ENCODE data around the gene NINJ1. TPM values are rescaled to one million over a fixed set of nuclear protein-coding genes. Genes with fewer than 3 reads are reported as not detected.

NINJ1 gene
- total and polyA plus RNA-seq, 2 of the 13 experiments (the other 11 are each of a cell fraction or from before 2014, with no cell fraction given) = 81.2 to 92.1 TPM

DNA sequence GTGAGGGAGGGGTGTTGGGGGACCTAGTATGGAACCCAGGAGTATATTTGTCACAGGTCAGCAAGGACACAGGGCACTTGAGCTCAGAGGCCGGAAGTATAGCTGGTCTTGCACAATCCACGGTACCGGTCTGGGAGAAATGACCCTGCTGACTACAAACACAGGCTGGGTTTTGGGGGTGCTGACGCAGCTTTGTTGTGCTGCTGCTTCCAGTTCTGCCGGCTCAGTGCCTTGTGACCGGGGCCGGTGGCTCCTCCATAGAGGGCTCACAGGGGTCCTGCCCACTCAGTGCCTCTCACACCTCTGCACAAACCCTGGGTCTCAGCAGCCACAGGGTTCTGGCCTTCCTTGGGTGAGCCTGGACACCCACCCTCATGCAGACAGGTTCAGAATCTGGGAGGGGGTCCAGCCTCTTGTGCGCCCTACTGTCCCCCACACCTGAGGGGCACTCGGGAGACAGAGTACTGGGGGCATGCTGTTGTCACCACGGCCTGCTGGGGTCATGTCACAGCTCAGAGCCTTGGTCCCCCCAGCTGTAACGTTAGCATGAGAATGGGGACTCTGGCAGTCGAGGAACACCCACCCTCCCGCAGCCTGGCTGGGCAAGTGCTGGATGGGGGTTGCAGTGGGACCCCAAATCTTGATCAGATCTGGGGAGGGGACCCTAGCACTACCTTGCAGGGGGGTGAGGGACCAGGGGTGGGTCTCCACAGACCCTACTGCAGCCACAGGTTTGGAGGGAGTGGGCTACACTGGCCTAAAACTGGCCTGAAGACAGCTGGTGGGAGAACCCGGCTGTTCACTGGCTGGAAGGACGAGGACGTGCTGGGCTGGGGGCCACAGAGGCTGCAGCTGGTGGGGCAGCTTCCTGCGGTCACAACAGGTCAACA lies 17.7 kb downstream of the NINJ1 start (continued):
- no peak for TF ChIP-seq ZNF709 (CRISPR knock-in tag; IDR thresholded peaks at IDR 0.05)
- TF ChIP-seq TOPORS (CRISPR knock-in tag; IDR thresholded peaks at IDR 0.05) = no peak
- TF ChIP-seq ZSCAN9 (CRISPR knock-in tag; IDR thresholded peaks at IDR 0.05; ENCODE audit: borderline replicate concordance) = no peak
- no peak for TF ChIP-seq NFIB (CRISPR knock-in tag; IDR thresholded peaks at IDR 0.05; ENCODE audit: borderline replicate concordance)
- peak; percentile 33; the same call in 1 of the 2 replicates for TF ChIP-seq TAF1 (CRISPR knock-in tag; IDR thresholded peaks at IDR 0.05)
- no peak for TF ChIP-seq PAX8 (CRISPR knock-in tag; IDR thresholded peaks at IDR 0.05; ENCODE audit: borderline replicate concordance)
- TF ChIP-seq ZNF792 (CRISPR knock-in tag; IDR thresholded peaks at IDR 0.05) = peak; percentile 74; the same call in 1 of the 2 replicates
- TF ChIP-seq ZNF768 (CRISPR knock-in tag; IDR thresholded peaks at IDR 0.05) = no peak
- TF ChIP-seq ZNF770 (CRISPR knock-in tag; IDR thresholded peaks at IDR 0.05) = no peak
- TF ChIP-seq, protein P1, sequence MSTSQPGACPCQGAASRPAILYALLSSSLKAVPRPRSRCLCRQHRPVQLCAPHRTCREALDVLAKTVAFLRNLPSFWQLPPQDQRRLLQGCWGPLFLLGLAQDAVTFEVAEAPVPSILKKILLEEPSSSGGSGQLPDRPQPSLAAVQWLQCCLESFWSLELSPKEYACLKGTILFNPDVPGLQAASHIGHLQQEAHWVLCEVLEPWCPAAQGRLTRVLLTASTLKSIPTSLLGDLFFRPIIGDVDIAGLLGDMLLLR (CRISPR knock-in tag; IDR thresholded peaks at IDR 0.05) = no peak
- TF ChIP-seq, protein P2, sequence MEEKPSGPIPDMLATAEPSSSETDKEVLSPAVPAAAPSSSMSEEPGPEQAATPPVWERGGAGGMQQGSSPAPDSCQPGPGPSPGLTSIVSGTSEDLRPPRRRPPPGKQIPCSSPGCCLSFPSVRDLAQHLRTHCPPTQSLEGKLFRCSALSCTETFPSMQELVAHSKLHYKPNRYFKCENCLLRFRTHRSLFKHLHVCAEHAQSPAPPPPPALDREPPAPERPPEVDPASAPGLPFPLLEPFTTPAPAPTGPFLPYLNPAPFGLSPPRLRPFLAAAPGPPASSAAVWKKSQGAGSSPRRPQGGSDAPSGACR (CRISPR knock-in tag; IDR thresholded peaks at IDR 0.05) = peak; percentile 40; the same call in 1 of the 2 replicates
- TF ChIP-seq, protein P3, sequence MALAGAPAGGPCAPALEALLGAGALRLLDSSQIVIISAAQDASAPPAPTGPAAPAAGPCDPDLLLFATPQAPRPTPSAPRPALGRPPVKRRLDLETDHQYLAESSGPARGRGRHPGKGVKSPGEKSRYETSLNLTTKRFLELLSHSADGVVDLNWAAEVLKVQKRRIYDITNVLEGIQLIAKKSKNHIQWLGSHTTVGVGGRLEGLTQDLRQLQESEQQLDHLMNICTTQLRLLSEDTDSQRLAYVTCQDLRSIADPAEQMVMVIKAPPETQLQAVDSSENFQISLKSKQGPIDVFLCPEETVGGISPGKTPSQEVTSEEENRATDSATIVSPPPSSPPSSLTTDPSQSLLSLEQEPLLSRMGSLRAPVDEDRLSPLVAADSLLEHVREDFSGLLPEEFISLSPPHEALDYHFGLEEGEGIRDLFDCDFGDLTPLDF (CRISPR knock-in tag; IDR thresholded peaks at IDR 0.05) = no peak
- TF ChIP-seq DR1 (CRISPR knock-in tag; IDR thresholded peaks at IDR 0.05) = no peak
- peak; percentile 64; the same call in 1 of the 2 replicates for TF ChIP-seq IKZF5 (CRISPR knock-in tag; IDR thresholded peaks at IDR 0.05)
- TF ChIP-seq PHF5A (CRISPR knock-in tag; IDR thresholded peaks at IDR 0.05; ENCODE audit: low read depth, unreplicated experiment) = no peak
- TF ChIP-seq TBX3 (IDR thresholded peaks at IDR 0.05; ENCODE audit: borderline replicate concordance) = no peak
- TF ChIP-seq, protein P4, sequence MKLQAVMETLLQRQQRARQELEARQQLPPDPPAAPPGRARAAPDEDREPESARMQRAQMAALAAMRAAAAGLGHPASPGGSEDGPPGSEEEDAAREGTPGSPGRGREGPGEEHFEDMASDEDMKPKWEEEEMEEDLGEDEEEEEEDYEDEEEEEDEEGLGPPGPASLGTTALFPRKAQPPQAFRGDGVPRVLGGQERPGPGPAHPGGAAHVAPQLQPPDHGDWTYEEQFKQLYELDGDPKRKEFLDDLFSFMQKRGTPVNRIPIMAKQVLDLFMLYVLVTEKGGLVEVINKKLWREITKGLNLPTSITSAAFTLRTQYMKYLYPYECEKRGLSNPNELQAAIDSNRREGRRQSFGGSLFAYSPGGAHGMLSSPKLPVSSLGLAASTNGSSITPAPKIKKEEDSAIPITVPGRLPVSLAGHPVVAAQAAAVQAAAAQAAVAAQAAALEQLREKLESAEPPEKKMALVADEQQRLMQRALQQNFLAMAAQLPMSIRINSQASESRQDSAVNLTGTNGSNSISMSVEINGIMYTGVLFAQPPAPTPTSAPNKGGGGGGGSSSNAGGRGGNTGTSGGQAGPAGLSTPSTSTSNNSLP (IDR thresholded peaks at IDR 0.05; ENCODE audit: low read depth, low read length) = no peak
- TF ChIP-seq ZNF326 (CRISPR knock-in tag; IDR thresholded peaks at IDR 0.05; ENCODE audit: borderline replicate concordance) = no peak
- TF ChIP-seq FOSL1 (CRISPR knock-in tag; IDR thresholded peaks at IDR 0.05; ENCODE audit: borderline replicate concordance) = no peak
- TF ChIP-seq STAG1 (CRISPR knock-in tag; IDR thresholded peaks at IDR 0.05) = no peak
- no peak for TF ChIP-seq ZNF329 (CRISPR knock-in tag; IDR thresholded peaks at IDR 0.05; ENCODE audit: low read depth)
- no peak for TF ChIP-seq SMAD3 (CRISPR knock-in tag; IDR thresholded peaks at IDR 0.05)
- TF ChIP-seq ZNF772 (CRISPR knock-in tag; IDR thresholded peaks at IDR 0.05) = no peak
